Parathyroid adenoma (tissue), 2 donors: ENCODE results near the gene UBE2I.

Experiments used
- H2AFZ ChIP-seq: fragments of 300-600 bp; sonication (generic); one replicate; pipeline ENCODE4 v1.7.0; 2017; ENCODE audit warnings: antibody characterized with exemption, mild to moderate bottlenecking
- H3K27ac ChIP-seq: fragments of 300-600 bp; sonication (generic); one replicate; pipeline ENCODE4 v1.7.0; 2017
- H3K27me3 ChIP-seq: fragments of 300-600 bp; sonication (generic); one replicate; pipeline ENCODE4 v1.7.0; 2017; ENCODE audit warnings: low read length; ENCODE audit not compliant: control insufficient read depth, insufficient read depth
- H3K36me3 ChIP-seq: fragments of 300-600 bp; sonication (generic); one replicate; pipeline ENCODE4 v1.7.0; 2017; ENCODE audit warnings: low read length; ENCODE audit not compliant: control insufficient read depth, insufficient read depth
- H3K4me1 ChIP-seq: fragments of 300-600 bp; sonication (generic); one replicate; pipeline ENCODE4 v1.7.0; 2017; ENCODE audit warnings: control low read depth
- H3K4me2 ChIP-seq: fragments of 300-600 bp; sonication (generic); one replicate; pipeline ENCODE4 v1.7.0; 2017; ENCODE audit warnings: low read length
- H3K4me3 ChIP-seq: fragments of 300-600 bp; sonication (generic); one replicate; pipeline ENCODE4 v1.7.0; 2017; ENCODE audit warnings: low read depth, low read length
- H3K79me2 ChIP-seq: fragments of 300-600 bp; sonication (generic); one replicate; pipeline ENCODE4 v1.7.0; 2017; ENCODE audit warnings: control low read depth
- H3K9ac ChIP-seq: fragments of 300-600 bp; sonication (generic); one replicate; pipeline ENCODE4 v1.7.0; 2017; ENCODE audit warnings: mild to moderate bottlenecking
- H3K9me3 ChIP-seq: fragments of 300-600 bp; sonication (generic); one replicate; pipeline ENCODE4 v1.7.0; 2017; ENCODE audit warnings: low read length; ENCODE audit not compliant: control insufficient read depth
- TF ChIP-seq, protein P1 (sequence below): fragments of 300-600 bp; sonication (generic); IDR thresholded peaks from one replicate; pipeline ENCODE4 v1.7.0; 2017; ENCODE audit warnings: antibody characterized with exemption, mild to moderate bottlenecking
- donor health status: primary hyperparathyroidism.

UBE2I gene

DNA sequence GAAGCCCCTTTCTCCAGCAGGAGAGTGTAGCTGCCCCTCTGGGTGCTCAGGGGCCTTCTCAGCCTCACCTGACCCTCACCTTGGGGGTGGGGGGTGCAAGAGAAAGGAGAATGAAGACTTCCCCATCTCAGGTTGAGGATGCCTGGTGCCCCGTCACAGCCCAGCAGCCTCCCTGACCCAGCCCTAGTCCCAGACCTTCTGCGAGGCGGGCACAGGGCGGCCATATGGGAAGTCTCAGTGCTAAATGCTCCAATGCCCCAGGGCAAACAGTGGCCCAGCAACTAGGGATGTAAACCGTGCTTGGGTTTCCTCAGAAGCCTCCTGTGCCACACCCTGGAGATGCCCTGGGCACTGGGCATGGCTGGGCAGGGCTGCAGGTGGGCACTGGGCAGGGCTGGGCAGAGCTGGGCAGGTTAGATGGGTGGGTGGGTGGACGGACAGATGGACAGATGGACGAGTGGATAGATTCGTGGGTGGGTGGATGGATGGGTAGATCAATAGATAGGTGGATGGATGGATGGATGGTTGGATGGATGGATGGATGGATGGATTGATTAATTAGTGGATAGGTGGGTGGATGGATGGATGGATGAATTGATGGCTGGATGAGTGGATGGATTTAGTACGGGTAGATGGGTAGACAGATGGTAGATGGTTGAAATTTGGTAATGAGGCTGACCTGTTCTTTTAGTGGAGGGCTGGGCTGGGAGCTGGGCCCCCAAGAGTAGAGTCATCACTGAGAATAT, 36.8 kb upstream of the UBE2I start:
- Histone ChIP-seq H3K4me3 (no peak overlapping the region), H3K36me3 (no peaks in the 10 kb centered on the region), H3K27me3 (no peaks in the 10 kb centered on the region), H3K4me1 (peaks cover 5% of the 10 kb centered on the region), H3K9ac (no peak overlapping the region), H2AFZ (no peak overlapping the region), H3K27ac (no peak overlapping the region), H3K4me2 (no peak overlapping the region), H3K9me3 (no peaks in the 10 kb centered on the region), H3K79me2 (no peaks in the 10 kb centered on the region)
- TF ChIP-seq, protein P1, sequence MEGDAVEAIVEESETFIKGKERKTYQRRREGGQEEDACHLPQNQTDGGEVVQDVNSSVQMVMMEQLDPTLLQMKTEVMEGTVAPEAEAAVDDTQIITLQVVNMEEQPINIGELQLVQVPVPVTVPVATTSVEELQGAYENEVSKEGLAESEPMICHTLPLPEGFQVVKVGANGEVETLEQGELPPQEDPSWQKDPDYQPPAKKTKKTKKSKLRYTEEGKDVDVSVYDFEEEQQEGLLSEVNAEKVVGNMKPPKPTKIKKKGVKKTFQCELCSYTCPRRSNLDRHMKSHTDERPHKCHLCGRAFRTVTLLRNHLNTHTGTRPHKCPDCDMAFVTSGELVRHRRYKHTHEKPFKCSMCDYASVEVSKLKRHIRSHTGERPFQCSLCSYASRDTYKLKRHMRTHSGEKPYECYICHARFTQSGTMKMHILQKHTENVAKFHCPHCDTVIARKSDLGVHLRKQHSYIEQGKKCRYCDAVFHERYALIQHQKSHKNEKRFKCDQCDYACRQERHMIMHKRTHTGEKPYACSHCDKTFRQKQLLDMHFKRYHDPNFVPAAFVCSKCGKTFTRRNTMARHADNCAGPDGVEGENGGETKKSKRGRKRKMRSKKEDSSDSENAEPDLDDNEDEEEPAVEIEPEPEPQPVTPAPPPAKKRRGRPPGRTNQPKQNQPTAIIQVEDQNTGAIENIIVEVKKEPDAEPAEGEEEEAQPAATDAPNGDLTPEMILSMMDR, result no peak

DNA sequence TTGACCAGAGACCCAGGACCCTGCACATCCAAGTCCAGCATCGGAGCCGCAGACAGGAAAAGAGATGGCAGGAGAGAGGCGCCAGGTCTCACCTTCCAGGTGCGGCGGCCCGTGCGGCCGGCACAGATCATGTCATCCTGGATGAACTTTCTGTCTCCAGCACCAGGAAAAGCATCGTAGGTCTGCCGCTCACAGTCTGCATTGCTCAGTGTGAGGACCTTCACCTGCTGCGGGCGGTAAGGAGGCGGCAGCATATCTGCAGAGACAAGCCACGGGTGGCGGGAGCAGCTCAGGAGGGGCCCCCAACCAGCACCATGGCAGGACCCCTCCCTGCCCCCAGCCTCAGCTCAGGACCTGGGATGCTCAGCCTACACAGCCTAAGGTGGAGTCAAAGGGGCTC, 35.6 kb upstream of the UBE2I start:
- TF ChIP-seq, protein P1, result no peak
- Histone ChIP-seq H3K4me2 (no peak overlapping the region), H3K4me3 (no peak overlapping the region), H3K79me2 (no peaks in the 10 kb centered on the region), H2AFZ (no peak overlapping the region), H3K9me3 (no peaks in the 10 kb centered on the region), H3K4me1 (peaks cover 5% of the 10 kb centered on the region), H3K36me3 (no peaks in the 10 kb centered on the region), H3K27ac (no peak overlapping the region), H3K27me3 (no peaks in the 10 kb centered on the region), H3K9ac (no peak overlapping the region)

DNA sequence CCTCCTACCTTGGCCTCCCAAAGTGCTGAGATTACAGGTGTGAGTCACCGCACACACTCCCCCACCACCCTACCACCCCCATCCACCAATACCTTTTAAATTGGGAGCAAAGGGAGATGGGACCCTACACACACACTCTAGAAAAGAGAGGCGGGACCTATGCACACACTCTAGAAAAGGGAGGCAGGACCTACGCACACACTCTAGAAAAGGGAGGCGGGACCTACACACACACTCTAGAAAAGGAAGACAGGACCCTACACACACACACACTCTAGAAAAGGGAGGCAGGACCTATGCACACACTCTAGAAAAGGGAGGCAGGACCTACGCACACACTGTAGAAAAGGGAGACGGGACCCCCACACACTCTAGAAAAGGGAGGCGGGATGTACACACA, 34.7 kb upstream of the UBE2I start:
- no peak overlapping the region for H3K27ac ChIP-seq
- no peaks in the 10 kb centered on the region for H3K9me3 ChIP-seq
- TF ChIP-seq, protein P1, result no peak
- H3K79me2 ChIP-seq, result no peaks in the 10 kb centered on the region
- H3K9ac ChIP-seq, result no peak overlapping the region
- H2AFZ ChIP-seq, result no peak overlapping the region
- no peak overlapping the region for H3K4me2 ChIP-seq
- no peaks in the 10 kb centered on the region for H3K36me3 ChIP-seq
- no peak overlapping the region for H3K4me3 ChIP-seq
- no peaks in the 10 kb centered on the region for H3K27me3 ChIP-seq
- peaks cover 5% of the 10 kb centered on the region for H3K4me1 ChIP-seq

DNA sequence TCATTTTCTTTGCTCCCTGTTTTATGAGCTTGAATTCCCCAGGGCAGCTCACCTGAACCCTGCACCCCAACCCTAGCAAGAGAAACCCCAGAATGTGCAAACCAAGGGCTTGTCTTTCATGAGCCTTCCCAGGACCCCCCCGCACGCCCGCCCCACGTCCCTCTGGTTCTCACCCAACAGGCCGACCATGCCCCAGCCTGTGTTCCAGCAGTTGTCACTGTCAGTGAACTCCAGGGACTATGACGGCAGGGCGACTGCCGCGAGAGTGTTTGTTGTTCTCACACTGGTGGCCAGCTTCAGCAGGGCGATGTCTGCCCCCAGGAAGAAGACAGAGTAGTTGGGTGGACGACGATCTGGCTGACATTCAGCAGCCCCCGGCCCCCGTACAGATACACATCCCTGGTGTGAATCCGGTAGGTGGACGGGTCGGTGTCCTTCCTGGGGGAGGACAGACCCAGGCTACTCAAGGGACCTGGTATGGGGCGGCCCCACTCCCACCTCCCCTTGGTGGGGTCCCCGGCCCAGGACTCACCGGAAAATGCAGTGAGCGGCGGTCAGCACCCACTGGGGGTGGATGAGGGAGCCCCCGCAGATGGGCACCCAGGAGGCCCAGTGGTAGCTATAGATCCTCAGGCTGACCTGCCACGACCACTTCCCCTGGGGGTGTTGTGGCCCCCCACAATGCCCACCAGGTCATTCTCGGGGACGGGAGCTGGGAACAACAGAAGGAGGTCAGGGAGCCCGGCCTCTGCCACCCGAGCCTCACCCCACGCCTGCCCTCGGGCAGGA, 33.5 kb upstream of the UBE2I start:
- Histone ChIP-seq H3K4me2 (no peak overlapping the region), H3K79me2 (no peaks in the 10 kb centered on the region), H2AFZ (no peak overlapping the region), H3K36me3 (no peaks in the 10 kb centered on the region), H3K27me3 (no peaks in the 10 kb centered on the region), H3K9me3 (no peaks in the 10 kb centered on the region), H3K27ac (no peak overlapping the region), H3K4me3 (no peak overlapping the region), H3K9ac (no peak overlapping the region), H3K4me1 (peaks cover 5% of the 10 kb centered on the region)
- TF ChIP-seq, protein P1, result no peak
